Thyroid gland (tissue), 4 donors: Measurements from ENCODE around the gene TMEM222. TPM values are rescaled to one million over a fixed set of nuclear protein-coding genes. Genes with fewer than 3 reads are reported as not detected.

ENCODE experiments used
- DNase-seq, 2 donors: peaks; one replicate each; pipeline ENCODE4 v3.0.0-alpha.2; 2019
- H3K27ac ChIP-seq, 3 donors: fragments of 200-600 bp; sonication (generic); 1 replicate in 2 of 3; 2 replicates in 1 of 3; pipeline ENCODE4 v1.5.1; 2016 to 2019; ENCODE audit warnings: mild to moderate bottlenecking in 1 of 3, moderate library complexity in 1 of 3
- H3K27me3 ChIP-seq: fragments of 200-600 bp; sonication (generic); one replicate; pipeline ENCODE4 v1.5.1; 2019
- H3K36me3 ChIP-seq, 2 donors: fragments of 200-600 bp; sonication (generic); one replicate each; pipeline ENCODE4 v1.5.1; 2016 to 2019
- H3K4me1 ChIP-seq, 2 donors: fragments of 200-600 bp; sonication (generic); one replicate each; pipeline ENCODE4 v1.5.1; 2017 to 2019
- H3K4me3 ChIP-seq, 3 donors: fragments of 200-600 bp; sonication (generic); replicated peaks in 1 of 3; 1 replicate in 2 of 3; 2 replicates in 1 of 3; pipeline ENCODE4 v1.5.1; 2016; ENCODE audit warnings: mild to moderate bottlenecking in 1 of 3
- H3K9me3 ChIP-seq: fragments of 200-600 bp; sonication (generic); one replicate; pipeline ENCODE4 v1.5.1; 2017
- CTCF ChIP-seq, 6 experiments: fragments of 200-600 bp in 3 of 6; fragments of 450-650 bp in 3 of 6; sonication (generic) in 3 of 6; IDR thresholded peaks; one replicate each; pipeline ENCODE4 v1.5.1; 2016 to 2019; ENCODE audit warnings: antibody characterized with exemption in 6 of 6, mild to moderate bottlenecking in 2 of 6, inconsistent platforms in 1 of 6, moderate library complexity in 1 of 6
- POLR2A ChIP-seq, 2 donors: fragments of 450-650 bp; IDR thresholded peaks; one replicate each; pipeline ENCODE4 v1.6.1; 2017; ENCODE audit warnings: antibody characterized with exemption in 2 of 2, mild to moderate bottlenecking in 2 of 2, moderate library complexity in 1 of 2
- WGBS, 2 donors: methylation state at CpG; one replicate each; pipeline ENCODE4 v1.1.5; 2017; 5-methylcytosine and 5-hydroxymethylcytosine counted together
- intact Hi-C: fragments of 100-400 bp; cut with DNase I; formaldehyde crosslinking; loops from one replicate; pipeline ENCODE4 v1.15.1; 2023
- total RNA-seq, 4 donors: library from RNA; depleted of rRNA; stranded (reverse); fragments of >200 nt; gene quantifications; one replicate each; pipeline ENCODE4 v1.2.3, GENCODE V29; 2016

Gene TMEM222
- total RNA-seq, 4 donors from 2014 or later, result 22.7 to 46.0 (median 30.9) TPM

DNA sequence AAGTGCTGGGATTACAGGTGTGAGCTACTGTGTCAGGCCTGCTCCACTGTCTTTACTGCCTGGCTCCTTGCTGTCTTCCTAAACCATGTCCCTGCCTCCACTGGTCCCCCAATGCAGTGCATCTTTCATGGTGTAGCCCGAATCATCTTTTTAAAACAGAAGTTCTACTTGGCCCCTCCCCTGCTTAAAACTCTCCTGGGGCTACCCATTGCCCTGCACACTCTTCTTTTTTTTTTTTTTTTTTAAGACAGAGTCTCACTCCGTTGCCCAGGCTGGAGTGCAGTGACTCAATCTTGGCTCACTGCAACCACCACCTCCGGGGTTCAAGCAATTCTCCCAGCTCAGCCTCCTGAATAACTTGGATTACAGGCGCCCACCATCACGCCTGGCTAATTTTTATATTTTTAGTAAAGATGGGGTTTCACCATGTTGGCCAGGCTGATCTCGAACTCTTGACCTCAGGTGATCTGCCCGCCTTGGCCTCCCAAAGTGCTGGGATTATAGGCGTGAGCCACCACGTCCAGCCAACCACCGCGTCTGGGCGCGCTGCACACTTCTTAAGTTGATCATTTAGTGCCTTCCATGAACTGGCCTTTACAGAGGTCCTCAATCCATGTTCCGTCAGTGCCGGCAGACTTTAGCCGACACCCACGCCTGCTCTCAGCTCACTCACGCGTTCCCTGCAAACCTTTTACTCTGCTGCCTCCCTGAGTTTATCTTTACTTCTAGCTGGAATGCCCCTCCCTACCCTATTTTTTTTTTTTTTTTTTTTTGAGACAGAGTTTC lies 50.3 kb downstream of the TMEM222 start:
- no peaks in the 10 kb centered on the region for H3K36me3 ChIP-seq
- peaks cover 4 to 14% of the 10 kb centered on the region in 2 donors for H3K4me1 ChIP-seq
- no peak overlapping the region for H3K27ac ChIP-seq
- no peaks in the 10 kb centered on the region for H3K9me3 ChIP-seq
- DNase-seq, result peak; percentile 83 to 88
- H3K4me3 ChIP-seq, result no peak overlapping the region
- intact Hi-C loops, result no loop called here
- 61 to 63% methylated on average over 16 to 19 of the region's 19 CpGs for WGBS, 2 donors
- TF ChIP-seq CTCF (IDR thresholded peaks at IDR 0.05) (peak in 3 of 6 experiments; percentile 14 to 30 (median 19)), POLR2A (IDR thresholded peaks at IDR 0.05) (no peak)
- no peaks in the 10 kb centered on the region for H3K27me3 ChIP-seq

DNA sequence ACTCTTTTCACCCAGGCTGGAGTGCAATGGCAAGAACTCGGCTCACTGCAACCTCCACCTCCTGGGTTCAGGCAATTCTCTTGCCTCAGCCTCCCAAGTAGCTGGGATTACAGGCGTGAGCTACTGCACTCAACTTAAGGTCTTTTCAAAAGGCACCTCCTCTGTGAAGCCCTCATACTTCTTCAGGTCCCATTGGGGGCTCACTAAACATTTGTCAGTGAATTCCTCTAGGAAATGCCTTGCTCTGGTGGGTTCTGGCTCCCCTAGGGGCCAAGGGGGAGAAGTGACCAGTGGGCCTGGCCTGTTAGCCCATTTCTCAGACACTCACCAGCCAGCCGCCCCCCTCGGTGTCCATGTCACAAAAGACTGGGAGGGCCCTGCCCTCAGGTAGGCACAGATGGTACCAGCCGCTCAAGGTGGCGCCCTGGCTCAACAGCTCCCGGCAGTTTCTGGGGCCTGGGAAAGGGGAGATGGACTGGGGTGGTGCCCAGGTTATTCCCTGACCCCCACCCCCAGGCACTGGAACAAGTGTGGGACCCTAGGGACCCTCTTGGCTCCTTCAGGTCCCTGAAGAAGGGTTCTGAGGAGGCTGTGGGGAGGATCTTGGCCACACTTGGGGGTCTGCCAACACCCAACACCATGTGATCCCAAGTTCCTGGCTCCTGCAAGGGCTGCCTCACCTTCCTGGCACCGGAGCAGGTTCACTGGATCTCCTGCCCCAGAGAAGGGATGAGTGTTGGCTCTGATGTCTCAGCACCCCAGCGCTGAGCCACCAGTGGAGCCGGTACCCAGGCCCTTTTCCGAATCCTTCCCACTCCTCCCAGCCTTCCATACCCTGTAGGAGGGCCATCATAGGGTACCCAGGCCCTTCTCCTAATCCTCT lies 51.1 kb downstream of the TMEM222 start:
- TF ChIP-seq CTCF (IDR thresholded peaks at IDR 0.05) (peak in 1 of 6 experiments; percentile 10), POLR2A (IDR thresholded peaks at IDR 0.05) (no peak)
- WGBS, 2 donors, result 80 to 82% methylated on average over 8 of the region's 11 CpGs

GRCh38 chr1:27374362-27375086 lies 52.6 kb downstream of the TMEM222 start, which contains the start of gene FCN3:
Gene FCN3, minus strand, starts transcription at chr1:27374824. Its CDS starts 6 bp downstream, at chr1:27374818.
- H3K4me3 ChIP-seq, result no peak within 1 kb of the TSS
- H3K36me3 ChIP-seq, result no peaks in the 10 kb centered on the region
- DNase-seq, result no peak
- H3K9me3 ChIP-seq, result no peaks in the 10 kb centered on the region
- TF ChIP-seq POLR2A (IDR thresholded peaks at IDR 0.05), result no peak
- no peak for TF ChIP-seq CTCF (IDR thresholded peaks at IDR 0.05)
- peaks cover 3 to 12% of the 10 kb centered on the region in 2 donors for H3K4me1 ChIP-seq
- 84 to 86% methylated on average over 4 of the region's 4 CpGs for WGBS, 2 donors
- intact Hi-C loops, result no loop called here
- peak within 1 kb of the TSS in 1 of 3 donors; percentile 28 for H3K27ac ChIP-seq
- H3K27me3 ChIP-seq, result no peaks in the 10 kb centered on the region

More for the DNA sequence above, 51.1 kb downstream of the TMEM222 start:
- peaks cover 3 to 10% of the 10 kb centered on the region in 2 donors for H3K4me1 ChIP-seq
- no peak overlapping the region for H3K4me3 ChIP-seq
- intact Hi-C loops, result no loop called here
- H3K9me3 ChIP-seq, result no peaks in the 10 kb centered on the region
- no peaks in the 10 kb centered on the region for H3K27me3 ChIP-seq
- peak overlapping the region in 2 of 3 donors; percentile 28 to 39 for H3K27ac ChIP-seq
- DNase-seq, result peak; percentile 70 to 71
- no peaks in the 10 kb centered on the region for H3K36me3 ChIP-seq

- Histone ChIP-seq H3K27ac (no peak overlapping the region), H3K27me3 (no peaks in the 10 kb centered on the region), H3K4me3 (no peak overlapping the region), H3K36me3 (no peaks in the 10 kb centered on the region), H3K9me3 (no peaks in the 10 kb centered on the region), H3K4me1 (peaks cover 0 to 32% of the 10 kb centered on the region in 2 donors)
- intact Hi-C loops, result no loop called here
- no peak for DNase-seq
- 86 to 88% methylated on average over 12 of the region's 12 CpGs for WGBS, 2 donors
- no peak for TF ChIP-seq CTCF (IDR thresholded peaks at IDR 0.05)
- TF ChIP-seq POLR2A (IDR thresholded peaks at IDR 0.05), result no peak
Measured at GRCh38 chr1:27377760-27378495, 56.0 kb downstream of the TMEM222 start.
